ENCODE measurements around the gene DNAL1. TPM values are rescaled to one million over a fixed set of nuclear protein-coding genes. Genes with fewer than 3 reads are reported as not detected.

DNAL1 gene
- total and polyA plus RNA-seq, 10 of the 15 experiments (the other 5 are each of a cell fraction or from before 2014, with no cell fraction given): 2.4 to 18.2 (median 7.4) TPM

DNA sequence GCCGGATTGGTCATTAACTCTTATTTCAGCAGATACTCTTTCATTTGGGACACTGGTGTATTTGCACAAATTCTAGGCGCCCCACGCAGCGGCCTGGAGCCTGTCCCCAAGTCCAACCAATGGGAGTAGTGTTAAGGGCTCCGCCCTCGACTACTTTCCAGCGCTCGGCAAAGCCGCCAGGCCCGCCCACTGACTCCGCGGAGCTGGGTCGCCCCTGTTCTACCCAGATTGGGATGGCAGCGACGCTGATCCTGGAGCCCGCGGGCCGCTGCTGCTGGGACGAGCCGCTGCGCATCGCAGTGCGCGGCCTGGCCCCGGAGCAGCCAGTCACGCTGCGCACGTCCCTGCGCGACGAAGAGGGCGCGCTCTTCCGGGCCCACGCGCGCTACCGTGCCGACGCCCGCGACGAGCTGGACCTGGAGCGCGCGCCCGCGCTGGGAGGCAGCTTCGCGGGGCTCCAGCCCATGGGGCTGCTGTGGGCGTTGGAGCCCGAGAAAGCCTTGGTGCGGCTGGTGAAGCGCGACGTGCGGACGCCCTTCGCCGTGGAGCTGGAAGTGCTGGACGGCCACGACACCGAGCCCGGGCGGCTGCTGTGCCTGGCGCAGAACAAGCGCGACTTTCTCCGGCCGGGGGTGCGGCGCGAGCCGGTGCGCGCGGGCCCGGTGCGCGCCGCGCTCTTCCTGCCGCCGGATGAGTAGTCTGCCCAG lies 32.3 kb upstream of the DNAL1 start, which contains the start of gene ACOT6:
ACOT6 (plus strand) TSS at position 179 of the 707 bp plus-strand sequence; CDS start at position 234, 55 bp downstream.
- intact Hi-C loops (cut with micrococcal nuclease; ENCODE audit: unreplicated experiment) (no loop called here), in situ Hi-C loops (cut with MboI) (no loop called here)
- Histone ChIP-seq H3K9me3 (replicated peaks; ENCODE audit: control insufficient read depth, insufficient read depth, low read length) (no peaks in the 10 kb centered on the region; the same call in 2 of the 3 replicates), H3K27me3 (replicated peaks in 1 of 2; ENCODE audit: control insufficient read depth in 2 of 2, insufficient read depth in 2 of 2, low read length in 1 of 2) (peaks cover 2 to 9% of the 10 kb centered on the region in 2 experiments; a peak in 2 of 4 replicates), H3K4me3 (peak within 1 kb of the TSS; percentile 58; the same call in 1 of the 2 replicates), H3K79me2 (ENCODE audit: control insufficient read depth, insufficient read depth, low read length) (no peaks in the 10 kb centered on the region), H3K9ac (ENCODE audit: control insufficient read depth, insufficient read depth, low read length) (peak within 1 kb of the TSS; percentile 40; the same call in 1 of the 2 replicates), H2AFZ (ENCODE audit: control insufficient read depth, low read depth, low read length) (peak within 1 kb of the TSS; percentile 86), H3K27ac (ENCODE audit: control insufficient read depth, insufficient read depth) (no peak within 1 kb of the TSS), H4K20me1 (ENCODE audit: control insufficient read depth, insufficient read depth) (no peaks in the 10 kb centered on the region), H3K4me2 (ENCODE audit: control insufficient read depth, insufficient read depth) (peak within 1 kb of the TSS; percentile 98), H3K36me3 (ENCODE audit: control insufficient read depth in 2 of 2, insufficient read depth in 2 of 2, low read length in 1 of 2) (no peaks in the 10 kb centered on the region), H3K4me1 (ENCODE audit: control insufficient read depth, insufficient read depth, low read length) (no peaks in the 10 kb centered on the region; the same call in 1 of the 2 replicates)
- DNase-seq (ENCODE audit: low read depth, low spot score) (no peak), FAIRE-seq (no peak), ATAC-seq (peak; percentile 93)
- CTCF ChIA-PET: interaction anchor here (0.8 to 2.1 kb wide), 6 partner anchors 20 to 104 kb away, joined by 3 to 6 read pairs (median 3); partner anchors contain the start of gene ACOT2
- 2% methylated on average over 84 of the region's 84 CpGs for WGBS (ENCODE audit: insufficient coverage, insufficient replicate concordance, low lambda C conversion rate, missing lambda C conversion rate)
- POLR2A ChIA-PET: interaction anchor here (1.2 kb wide), 1 partner anchor 42 kb away, joined by 4 read pairs; no protein-coding TSS in a partner anchor
- RAD21 ChIA-PET (ENCODE audit: unreplicated experiment): interaction anchor here (0.6 to 1.0 kb wide), 2 partner anchors 42 to 144 kb away, joined by 3 to 4 read pairs; no protein-coding TSS in a partner anchor
- BruUV-seq (replicated peaks): no TSS peak
- SMC1A ChIA-PET (ENCODE audit: uncharacterized antibody, unreplicated experiment): no interaction called here
- TF ChIP-seq, protein P1, sequence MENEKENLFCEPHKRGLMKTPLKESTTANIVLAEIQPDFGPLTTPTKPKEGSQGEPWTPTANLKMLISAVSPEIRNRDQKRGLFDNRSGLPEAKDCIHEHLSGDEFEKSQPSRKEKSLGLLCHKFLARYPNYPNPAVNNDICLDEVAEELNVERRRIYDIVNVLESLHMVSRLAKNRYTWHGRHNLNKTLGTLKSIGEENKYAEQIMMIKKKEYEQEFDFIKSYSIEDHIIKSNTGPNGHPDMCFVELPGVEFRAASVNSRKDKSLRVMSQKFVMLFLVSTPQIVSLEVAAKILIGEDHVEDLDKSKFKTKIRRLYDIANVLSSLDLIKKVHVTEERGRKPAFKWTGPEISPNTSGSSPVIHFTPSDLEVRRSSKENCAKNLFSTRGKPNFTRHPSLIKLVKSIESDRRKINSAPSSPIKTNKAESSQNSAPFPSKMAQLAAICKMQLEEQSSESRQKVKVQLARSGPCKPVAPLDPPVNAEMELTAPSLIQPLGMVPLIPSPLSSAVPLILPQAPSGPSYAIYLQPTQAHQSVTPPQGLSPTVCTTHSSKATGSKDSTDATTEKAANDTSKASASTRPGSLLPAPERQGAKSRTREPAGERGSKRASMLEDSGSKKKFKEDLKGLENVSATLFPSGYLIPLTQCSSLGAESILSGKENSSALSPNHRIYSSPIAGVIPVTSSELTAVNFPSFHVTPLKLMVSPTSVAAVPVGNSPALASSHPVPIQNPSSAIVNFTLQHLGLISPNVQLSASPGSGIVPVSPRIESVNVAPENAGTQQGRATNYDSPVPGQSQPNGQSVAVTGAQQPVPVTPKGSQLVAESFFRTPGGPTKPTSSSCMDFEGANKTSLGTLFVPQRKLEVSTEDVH (IDR thresholded peaks at IDR 0.05; ENCODE audit: low read depth, partially characterized antibody): no peak
- TF ChIP-seq NRF1 (conservative IDR thresholded peaks at IDR 0.05; ENCODE audit: low read depth, low read length): 0 out of 2 replicates have a peak, but pooled peaks have one; percentile 16
- TF ChIP-seq IKZF1 (conservative IDR thresholded peaks at IDR 0.05): peak; percentile 90
- TF ChIP-seq SIN3A (IDR thresholded peaks at IDR 0.05; ENCODE audit: low read depth, low read length): 0 out of 2 replicates have a peak, but pooled peaks have one; percentile 42
- TF ChIP-seq HDAC6 (IDR thresholded peaks at IDR 0.05; ENCODE audit: unreplicated experiment): peak; percentile 100
- TF ChIP-seq KLF5 (IDR thresholded peaks at IDR 0.05; ENCODE audit: partially characterized antibody): no peak
- TF ChIP-seq LARP7 (IDR thresholded peaks at IDR 0.05): peak; percentile 74; the same call in 1 of the 2 replicates
- peak; percentile 40; the same call in 1 of the 2 replicates for TF ChIP-seq POLR2A (IDR thresholded peaks at IDR 0.05; ENCODE audit: low read depth, low read length)
- TF ChIP-seq CHD1 (IDR thresholded peaks at IDR 0.05; ENCODE audit: low read depth, low read length): no peak
- 0 out of 2 replicates have a peak, but pooled peaks have one; percentile 55 for TF ChIP-seq POLR2AphosphoS2 (IDR thresholded peaks at IDR 0.05; ENCODE audit: low read depth, low read length)
- TF ChIP-seq RBBP5 (conservative IDR thresholded peaks at IDR 0.05): no peak
- TF ChIP-seq MAX (IDR thresholded peaks at IDR 0.05; ENCODE audit: low read depth, low read length): peak; percentile 38; the same call in 1 of the 2 replicates
- TF ChIP-seq IKZF2 (IDR thresholded peaks at IDR 0.05): no peak
- TF ChIP-seq SPI1 (IDR thresholded peaks at IDR 0.05; ENCODE audit: borderline replicate concordance, insufficient read depth, low read depth, low read length): no peak
- TF ChIP-seq SKIL (IDR thresholded peaks at IDR 0.05; ENCODE audit: low read depth, poor library complexity, severe bottlenecking): no peak
- TF ChIP-seq EED (IDR thresholded peaks at IDR 0.05; ENCODE audit: low read depth): 0 out of 2 replicates have a peak, but pooled peaks have one; percentile 3
- TF ChIP-seq BHLHE40 (IDR thresholded peaks at IDR 0.05; ENCODE audit: borderline replicate concordance in 1 of 2, low read depth in 2 of 2, low read length in 1 of 2): peak; percentile 37 to 57; a peak in 3 of 4 replicates
- no peak for TF ChIP-seq YY1 (IDR thresholded peaks at IDR 0.05; ENCODE audit: low read depth, low read length)
- TF ChIP-seq ZNF622 (IDR thresholded peaks at IDR 0.05): no peak
- no peak for TF ChIP-seq STAT1 (conservative IDR thresholded peaks at IDR 0.05)

Measured in GM12878 (cell line).